ENCODE results near the gene LASP1.
"Not testable (repeated sequence)": the region's sequence is repeated elsewhere in the genome, so short reads cannot be mapped to it uniquely, and the experiment has no call there.

LASP1 gene

GRCh38 chr17:38869526-38870258, at the start of gene LASP1:
Gene LASP1, plus strand, starts transcription at chr17:38870058. Its CDS starts 132 bp downstream, at chr17:38870190.
- DNase-seq, result peak; percentile 94

GRCh38 chr17:38824899-38825761, 44.7 kb upstream of the LASP1 start, which contains the start of gene CWC25:
Gene CWC25, minus strand, starts transcription at chr17:38825321. Its CDS starts 138 bp downstream, at chr17:38825183.
- peak; percentile 98 for DNase-seq

- DNase-seq, result no peak
These were observed 44.1 kb upstream of the LASP1 start for GRCh38 chr17:38825762-38826247.

GRCh38 chr17:38844261-38844757, 25.5 kb upstream of the LASP1 start:
- DNase-seq, result no peak

- no peak for DNase-seq
These were observed 21.3 kb upstream of the LASP1 start for GRCh38 chr17:38848557-38848891.

GRCh38 chr17:38848939-38849605, 20.8 kb upstream of the LASP1 start:
- no peak for DNase-seq

- no peak for DNase-seq
These were observed 19.5 kb upstream of the LASP1 start for GRCh38 chr17:38850374-38850773.

GRCh38 chr17:38851434-38851833, 18.4 kb upstream of the LASP1 start:
- no peak for DNase-seq

- DNase-seq, result no peak
These were observed 17.0 kb upstream of the LASP1 start for GRCh38 chr17:38852771-38853291.

GRCh38 chr17:38853292-38854219, 16.3 kb upstream of the LASP1 start, which contains the start of gene RPL23:
Gene RPL23, minus strand, starts transcription at chr17:38853721. Its CDS starts 11 bp downstream, at chr17:38853710.
- DNase-seq, result peak; percentile 97

GRCh38 chr17:38855101-38855714, 14.7 kb upstream of the LASP1 start:
- DNase-seq, result not testable (repeated sequence)

- no peak for DNase-seq
These were observed 12.6 kb upstream of the LASP1 start for GRCh38 chr17:38857271-38857670.

GRCh38 chr17:38861399-38861843, 8.4 kb upstream of the LASP1 start:
- DNase-seq, result no peak

- no peak for DNase-seq
These were observed 5.0 kb upstream of the LASP1 start for GRCh38 chr17:38864636-38865398.

- peak; percentile 77 for DNase-seq
These were observed 2.5 kb upstream of the LASP1 start for GRCh38 chr17:38867179-38867967.

GRCh38 chr17:38867968-38868816, 1.7 kb upstream of the LASP1 start:
- peak; percentile 55 for DNase-seq

GRCh38 chr17:38868817-38869525, 887 bp upstream of the LASP1 start:
- DNase-seq, result peak; percentile 96

Measured in right hindlimb (tissue), 1 donor.